Measurements from ENCODE around the gene UBE2F.
A peak's percentile ranks its signal among the peaks of the same experiment; 100 is the strongest.
"Not testable (repeated sequence)": the region's sequence is repeated elsewhere in the genome, so short reads cannot be mapped to it uniquely, and the experiment has no call there.

The UBE2F gene

GRCh38 chr2:237980751-237981150, 13.9 kb downstream of the UBE2F start:
- no peak for DNase-seq

- not testable (repeated sequence) for DNase-seq
Observed at GRCh38 chr2:237981621-237982020, 14.8 kb downstream of the UBE2F start.

- DNase-seq: no peak
Observed at GRCh38 chr2:237982039-237982725, 15.4 kb downstream of the UBE2F start.

GRCh38 chr2:237983922-237984321, 17.1 kb downstream of the UBE2F start:
- no peak for DNase-seq

GRCh38 chr2:237987268-237987667, 20.5 kb downstream of the UBE2F start:
- DNase-seq: no peak

GRCh38 chr2:237993701-237994100, 26.9 kb downstream of the UBE2F start:
- no peak for DNase-seq

GRCh38 chr2:237995036-237995435, 28.2 kb downstream of the UBE2F start:
- no peak for DNase-seq

- no peak for DNase-seq
Observed at GRCh38 chr2:237996021-237996593, 29.3 kb downstream of the UBE2F start.

GRCh38 chr2:237997521-237997920, 30.7 kb downstream of the UBE2F start:
- DNase-seq: no peak

- no peak for DNase-seq
Observed at GRCh38 chr2:237998530-237998929, 31.7 kb downstream of the UBE2F start.

- no peak for DNase-seq
Observed at GRCh38 chr2:238003234-238004031, 36.6 kb downstream of the UBE2F start.

- no peak for DNase-seq
Observed at GRCh38 chr2:238004077-238004830, 37.4 kb downstream of the UBE2F start.

- DNase-seq: no peak
Observed at GRCh38 chr2:238005528-238005927, 38.7 kb downstream of the UBE2F start.

GRCh38 chr2:238006510-238006909, 39.7 kb downstream of the UBE2F start:
- DNase-seq: no peak

GRCh38 chr2:238007924-238008323, 41.1 kb downstream of the UBE2F start:
- no peak for DNase-seq

- DNase-seq: no peak
Observed at GRCh38 chr2:238009563-238009962, 42.7 kb downstream of the UBE2F start.

GRCh38 chr2:238010572-238010971, 43.8 kb downstream of the UBE2F start:
- no peak for DNase-seq

GRCh38 chr2:238013806-238014205, 47.0 kb downstream of the UBE2F start:
- DNase-seq: no peak

GRCh38 chr2:238015705-238016104, 48.9 kb downstream of the UBE2F start:
- peak; percentile 14 for DNase-seq

- no peak for DNase-seq
Observed at GRCh38 chr2:238016526-238016925, 49.7 kb downstream of the UBE2F start.

GRCh38 chr2:238019962-238020361, 53.1 kb downstream of the UBE2F start:
- no peak for DNase-seq

GRCh38 chr2:238020816-238021215, 54.0 kb downstream of the UBE2F start:
- no peak for DNase-seq

GRCh38 chr2:238021327-238021726, 54.5 kb downstream of the UBE2F start:
- no peak for DNase-seq

Measured in stimulated activated CD4-positive, alpha-beta T cell treated with anti-CD3 and anti-CD28 coated beads, Interleukin-4, amount 100 ng/mL, for 1 hour (primary cell).